ENCODE data around the gene SLAMF1.
"Not testable (repeated sequence)": the region's sequence is repeated elsewhere in the genome, so short reads cannot be mapped to it uniquely, and the experiment has no call there.

Gene SLAMF1

GRCh38 chr1:160597705-160598104, 49.1 kb downstream of the SLAMF1 start:
- no peak for TF ChIP-seq CTCF (IDR thresholded peaks at IDR 0.05; ENCODE audit: low read depth, low read length)
- H3K4me3 ChIP-seq (ENCODE audit: low read depth, low read length), result no peak overlapping the region
- H3K36me3 ChIP-seq, result no peaks in the 10 kb centered on the region
- no peaks in the 10 kb centered on the region for H3K9me3 ChIP-seq
- H3K4me1 ChIP-seq, result no peaks in the 10 kb centered on the region
- DNase-seq, result no peak
- H3K27me3 ChIP-seq, result no peaks in the 10 kb centered on the region

- no peaks in the 10 kb centered on the region for H3K36me3 ChIP-seq
- H3K4me3 ChIP-seq (ENCODE audit: low read depth, low read length), result no peak overlapping the region
- no peaks in the 10 kb centered on the region for H3K9me3 ChIP-seq
- no peak for TF ChIP-seq CTCF (IDR thresholded peaks at IDR 0.05; ENCODE audit: low read depth, low read length)
- no peaks in the 10 kb centered on the region for H3K4me1 ChIP-seq
- H3K27me3 ChIP-seq, result no peaks in the 10 kb centered on the region
- DNase-seq, result no peak
Measured at GRCh38 chr1:160597051-160597450, 49.8 kb downstream of the SLAMF1 start.

GRCh38 chr1:160590488-160590887, 56.4 kb downstream of the SLAMF1 start:
- Histone ChIP-seq H3K4me1 (no peaks in the 10 kb centered on the region), H3K36me3 (no peaks in the 10 kb centered on the region), H3K27me3 (no peaks in the 10 kb centered on the region), H3K4me3 (ENCODE audit: low read depth, low read length) (no peak overlapping the region), H3K9me3 (no peaks in the 10 kb centered on the region)
- no peak for TF ChIP-seq CTCF (IDR thresholded peaks at IDR 0.05; ENCODE audit: low read depth, low read length)
- DNase-seq, result no peak

GRCh38 chr1:160588468-160588867, 58.4 kb downstream of the SLAMF1 start:
- Histone ChIP-seq H3K4me3 (ENCODE audit: low read depth, low read length) (no peak overlapping the region), H3K27me3 (no peaks in the 10 kb centered on the region), H3K4me1 (no peaks in the 10 kb centered on the region), H3K36me3 (no peaks in the 10 kb centered on the region), H3K9me3 (no peaks in the 10 kb centered on the region)
- no peak for TF ChIP-seq CTCF (IDR thresholded peaks at IDR 0.05; ENCODE audit: low read depth, low read length)
- DNase-seq, result no peak

GRCh38 chr1:160584784-160585183, 62.1 kb downstream of the SLAMF1 start:
- H3K36me3 ChIP-seq, result no peaks in the 10 kb centered on the region
- no peaks in the 10 kb centered on the region for H3K4me1 ChIP-seq
- no peak for DNase-seq
- TF ChIP-seq CTCF (IDR thresholded peaks at IDR 0.05; ENCODE audit: low read depth, low read length), result no peak
- H3K9me3 ChIP-seq, result no peaks in the 10 kb centered on the region
- no peaks in the 10 kb centered on the region for H3K27me3 ChIP-seq
- H3K4me3 ChIP-seq (ENCODE audit: low read depth, low read length), result no peak overlapping the region

- H3K4me3 ChIP-seq (ENCODE audit: low read depth, low read length); H3K9me3 ChIP-seq; H3K27me3 ChIP-seq; H3K36me3 ChIP-seq; H3K4me1 ChIP-seq; DNase-seq: not testable (repeated sequence)
Measured at GRCh38 chr1:160582976-160583375, 63.9 kb downstream of the SLAMF1 start.

GRCh38 chr1:160581961-160582360, 64.9 kb downstream of the SLAMF1 start:
- H3K4me3 ChIP-seq (ENCODE audit: low read depth, low read length), result no peak overlapping the region
- no peaks in the 10 kb centered on the region for H3K36me3 ChIP-seq
- H3K9me3 ChIP-seq, result no peaks in the 10 kb centered on the region
- H3K4me1 ChIP-seq, result no peaks in the 10 kb centered on the region
- TF ChIP-seq CTCF (IDR thresholded peaks at IDR 0.05; ENCODE audit: low read depth, low read length), result no peak
- no peak for DNase-seq
- no peaks in the 10 kb centered on the region for H3K27me3 ChIP-seq
